Keratinocyte (primary cell): ENCODE measurements around the gene ACP7.

ENCODE experiments used
- EZH2 ChIP-seq: IDR thresholded peaks from one replicate; pipeline ENCODE4 v1.6.1; 2012; ENCODE audit warnings: inconsistent platforms, mild to moderate bottlenecking, low read length, moderate library complexity
- TF ChIP-seq, protein P1 (sequence below), 3 experiments: IDR thresholded peaks in 1 of 3; conservative IDR thresholded peaks in 1 of 3; optimal IDR thresholded peaks in 1 of 3; 2 replicates in 2 of 3; 3 replicates in 1 of 3; pipeline versions ENCODE3 to v1.5.1; 2011; ENCODE audit warnings: low read length in 3 of 3, mild to moderate bottlenecking in 3 of 3, moderate library complexity in 2 of 3, control low read depth in 1 of 3, inconsistent platforms in 1 of 3; ENCODE audit not compliant: insufficient read depth in 2 of 3; ENCODE audit errors: extremely low read depth in 1 of 3

DNA sequence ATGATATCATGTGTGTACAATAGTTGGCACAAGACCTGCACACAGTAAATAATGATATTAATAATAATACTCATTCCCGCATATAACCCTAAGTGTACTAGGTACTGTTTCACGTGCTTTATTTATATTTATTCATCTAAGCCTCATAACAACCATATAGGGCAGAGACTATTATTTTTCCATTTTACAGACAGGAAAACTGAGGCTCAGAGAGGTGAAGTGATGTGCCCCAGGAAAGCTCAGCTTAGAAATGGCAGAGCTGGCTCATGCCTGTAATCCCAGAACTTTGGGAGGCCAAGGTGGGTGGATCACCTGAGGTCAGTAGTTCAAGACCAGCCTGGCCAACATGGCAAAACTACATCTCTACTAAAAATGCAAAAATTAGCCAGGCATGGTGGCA is 13.6 kb downstream of the ACP7 start:
- TF ChIP-seq, protein P1, sequence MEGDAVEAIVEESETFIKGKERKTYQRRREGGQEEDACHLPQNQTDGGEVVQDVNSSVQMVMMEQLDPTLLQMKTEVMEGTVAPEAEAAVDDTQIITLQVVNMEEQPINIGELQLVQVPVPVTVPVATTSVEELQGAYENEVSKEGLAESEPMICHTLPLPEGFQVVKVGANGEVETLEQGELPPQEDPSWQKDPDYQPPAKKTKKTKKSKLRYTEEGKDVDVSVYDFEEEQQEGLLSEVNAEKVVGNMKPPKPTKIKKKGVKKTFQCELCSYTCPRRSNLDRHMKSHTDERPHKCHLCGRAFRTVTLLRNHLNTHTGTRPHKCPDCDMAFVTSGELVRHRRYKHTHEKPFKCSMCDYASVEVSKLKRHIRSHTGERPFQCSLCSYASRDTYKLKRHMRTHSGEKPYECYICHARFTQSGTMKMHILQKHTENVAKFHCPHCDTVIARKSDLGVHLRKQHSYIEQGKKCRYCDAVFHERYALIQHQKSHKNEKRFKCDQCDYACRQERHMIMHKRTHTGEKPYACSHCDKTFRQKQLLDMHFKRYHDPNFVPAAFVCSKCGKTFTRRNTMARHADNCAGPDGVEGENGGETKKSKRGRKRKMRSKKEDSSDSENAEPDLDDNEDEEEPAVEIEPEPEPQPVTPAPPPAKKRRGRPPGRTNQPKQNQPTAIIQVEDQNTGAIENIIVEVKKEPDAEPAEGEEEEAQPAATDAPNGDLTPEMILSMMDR (optimal IDR thresholded peaks at IDR 0.05 in 1 of 3, IDR thresholded peaks at IDR 0.05 in 1 of 3, conservative IDR thresholded peaks at IDR 0.05 in 1 of 3; ENCODE audit: extremely low read depth in 1 of 3, insufficient read depth in 2 of 3, low read length in 3 of 3): no peak
- no peak for TF ChIP-seq EZH2
